Liver (tissue), 9 donors: Measurements from ENCODE around the gene RPS19BP1. TPM values are rescaled to one million over a fixed set of nuclear protein-coding genes. Genes with fewer than 3 reads are reported as not detected.

ENCODE experiments used
- DNase-seq: peaks from one replicate; pipeline ENCODE4 v3.0.0-alpha.2; 2017; ENCODE audit warnings: low spot score
- H3K27ac ChIP-seq, 2 donors: one replicate each; pipeline ENCODE4 v1.7.0; 2013; ENCODE audit warnings: inconsistent platforms in 2 of 2, low read length in 2 of 2, control low read depth in 1 of 2, low read depth in 1 of 2, mild to moderate bottlenecking in 1 of 2
- H3K27me3 ChIP-seq, 4 donors: one replicate each; pipeline versions ENCODE4 v1.6.1 to v1.7.0; 2013; ENCODE audit warnings: low read length in 3 of 4, inconsistent platforms in 1 of 4, mild to moderate bottlenecking in 1 of 4, moderate library complexity in 1 of 4; ENCODE audit not compliant: control insufficient read depth in 4 of 4, insufficient read depth in 4 of 4
- H3K36me3 ChIP-seq, 4 donors: one replicate each; pipeline versions ENCODE4 v1.6.1 to v1.7.0; 2013; ENCODE audit warnings: low read length in 3 of 4, mild to moderate bottlenecking in 3 of 4, low read depth in 1 of 4, moderate library complexity in 1 of 4; ENCODE audit not compliant: control insufficient read depth in 4 of 4, insufficient read depth in 3 of 4
- H3K4me1 ChIP-seq, 4 donors: one replicate each; pipeline versions ENCODE4 v1.6.1 to v1.7.0; 2013; ENCODE audit warnings: low read length in 3 of 4, mild to moderate bottlenecking in 3 of 4, moderate library complexity in 1 of 4; ENCODE audit not compliant: control insufficient read depth in 4 of 4, insufficient read depth in 4 of 4
- H3K4me3 ChIP-seq, 3 donors: one replicate each; pipeline versions ENCODE4 v1.6.1 to v1.7.0; 2013; ENCODE audit warnings: low read length in 3 of 3, control low read depth in 1 of 3, low read depth in 1 of 3, mild to moderate bottlenecking in 1 of 3
- H3K9ac ChIP-seq, 2 donors: one replicate each; pipeline ENCODE4 v1.7.0; 2013; ENCODE audit warnings: low read length in 2 of 2, mild to moderate bottlenecking in 2 of 2, moderate library complexity in 2 of 2, control low read depth in 1 of 2, low read depth in 1 of 2
- H3K9me3 ChIP-seq, 4 donors: one replicate each; pipeline versions ENCODE4 v1.6.1 to v1.7.0; 2013; ENCODE audit warnings: low read length in 3 of 4; ENCODE audit not compliant: control insufficient read depth in 4 of 4
- EGR1 ChIP-seq, 2 donors: IDR thresholded peaks; 2 replicates each; pipeline ENCODE4 v1.6.1; 2016 to 2018; ENCODE audit warnings: antibody characterized with exemption in 2 of 2, low read depth in 2 of 2
- FOXA1 ChIP-seq: IDR thresholded peaks from 2 replicates; pipeline ENCODE4 v1.6.1; 2016; ENCODE audit warnings: antibody characterized with exemption
- FOXA2 ChIP-seq: IDR thresholded peaks from 2 replicates; pipeline ENCODE4 v1.6.1; 2016; ENCODE audit warnings: antibody characterized with exemption
- GABPA ChIP-seq, 2 donors: IDR thresholded peaks in 1 of 2; conservative IDR thresholded peaks in 1 of 2; 2 replicates each; pipeline ENCODE4 v1.6.1; 2016; ENCODE audit warnings: antibody characterized with exemption in 2 of 2, mild to moderate bottlenecking in 1 of 2, moderate library complexity in 1 of 2
- HNF4G ChIP-seq: IDR thresholded peaks from 2 replicates; pipeline ENCODE4 v1.6.1; 2016; ENCODE audit warnings: antibody characterized with exemption
- RAD21 ChIP-seq, 2 donors: IDR thresholded peaks; 2 replicates each; pipeline ENCODE4 v1.6.1; 2016; ENCODE audit warnings: antibody characterized with exemption in 2 of 2, mild to moderate bottlenecking in 2 of 2
- YY1 ChIP-seq: IDR thresholded peaks from 2 replicates; pipeline ENCODE4 v1.6.1; 2016; ENCODE audit warnings: antibody characterized with exemption, mild to moderate bottlenecking
- WGBS: extraction: QIAGEN DNeasy Blood & Tissue Kit; methylation state at CpG from one replicate; pipeline ENCODE4 v1.1.7; 2013; 5-methylcytosine and 5-hydroxymethylcytosine counted together
- polyA plus RNA-seq, 2 donors: library from polyadenylated mRNA; stranded (reverse) in 1 of 2; unstranded in 1 of 2; fragments of 200-250 nt in 1 of 2; fragments of >200 nt in 1 of 2; fragmentation: Nextera tagmentation in 1 of 2; extraction: Ambion mirVana in 1 of 2; gene quantifications; one replicate each; pipeline versions ENCODE4 v1.2.1 to v1.2.3, GENCODE V29; 2013 to 2015
- total RNA-seq, 2 donors: library from RNA; depleted of rRNA; stranded (reverse); fragments of >200 nt; gene quantifications; one replicate each; pipeline ENCODE4 v1.2.3, GENCODE V29; 2014
- TF ChIP-seq, protein P1 (sequence below): IDR thresholded peaks from 2 replicates; pipeline ENCODE4 v1.6.1; 2016; ENCODE audit warnings: antibody characterized with exemption
- TF ChIP-seq, protein P2 (sequence below): IDR thresholded peaks from 2 replicates; pipeline ENCODE4 v1.6.1; 2016; ENCODE audit warnings: antibody characterized with exemption
- TF ChIP-seq, protein P3 (sequence below): IDR thresholded peaks from 2 replicates; pipeline ENCODE4 v1.6.1; 2016; ENCODE audit warnings: antibody characterized with exemption, mild to moderate bottlenecking
- TF ChIP-seq, protein P4 (sequence below): fragments of 150-350 bp; IDR thresholded peaks from 2 replicates; pipeline ENCODE4 v1.5.1; 2017; ENCODE audit warnings: improper control_type of control experiment, low read depth, low read length; ENCODE audit not compliant: missing input control
- TF ChIP-seq, protein P5 (sequence below): IDR thresholded peaks from 2 replicates; pipeline ENCODE4 v1.6.1; 2016; ENCODE audit warnings: antibody characterized with exemption
- donor health status: healthy.
- donor health status: healthy.
- donor health status: healthy.
- donor health status: healthy.
- donor health status: healthy.

The RPS19BP1 gene
- total and polyA plus RNA-seq, 4 donors = 36.3 to 89.6 (median 63.3) TPM

DNA sequence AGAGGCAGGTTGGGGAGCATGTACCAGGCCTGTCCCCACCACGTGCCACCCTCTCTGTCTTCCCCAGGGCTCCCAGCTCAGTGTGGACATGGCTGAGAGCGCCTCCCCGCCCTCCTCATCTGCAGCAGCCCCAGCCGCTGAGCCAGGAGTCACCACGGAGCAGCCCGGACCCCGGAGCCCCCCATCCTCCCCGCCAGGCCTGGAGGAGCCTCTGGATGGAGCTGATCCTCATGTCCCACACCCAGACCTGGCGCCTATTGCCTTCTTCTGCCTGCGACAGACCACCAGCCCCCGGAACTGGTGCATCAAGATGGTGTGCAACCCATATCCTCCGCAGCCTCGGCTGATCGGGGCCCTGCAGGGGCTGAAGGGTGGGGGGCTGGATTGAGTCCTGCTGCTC, 38.1 kb upstream of the RPS19BP1 start, which contains the start of gene CACNA1I:
Gene CACNA1I, plus strand, starts transcription at position 89 of the 400 bp plus-strand sequence. Its CDS starts 0 bp downstream, at position 89.
- TF ChIP-seq HNF4G = no peak
- H3K4me1 ChIP-seq = no peaks in the 10 kb centered on the region

DNA sequence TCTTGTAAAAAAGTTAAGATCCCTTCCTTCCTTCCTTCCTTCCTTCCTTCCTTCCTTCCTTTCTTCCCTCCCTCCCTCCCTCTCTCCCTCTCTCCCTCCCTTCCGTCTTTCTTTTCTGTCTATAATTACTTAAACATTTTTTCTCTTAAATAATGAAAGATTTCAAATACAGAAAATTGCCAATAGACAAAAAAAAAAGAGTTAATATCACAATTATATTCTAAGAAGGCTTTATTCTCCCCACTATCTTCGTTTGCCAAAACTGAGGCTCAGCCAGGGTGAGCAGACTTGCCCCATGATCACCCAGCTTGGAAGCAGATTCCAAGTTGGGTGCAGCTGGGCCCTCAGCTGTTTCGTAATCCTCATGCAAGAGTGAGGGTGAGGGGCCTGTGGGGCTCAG, 37.7 kb upstream of the RPS19BP1 start:
- no peak overlapping the region for H3K9ac ChIP-seq
- no peaks in the 10 kb centered on the region for H3K27me3 ChIP-seq
- 72% methylated on average over 3 of the region's 3 CpGs for WGBS
- no peak for TF ChIP-seq FOXA1
- TF ChIP-seq, protein P1, sequence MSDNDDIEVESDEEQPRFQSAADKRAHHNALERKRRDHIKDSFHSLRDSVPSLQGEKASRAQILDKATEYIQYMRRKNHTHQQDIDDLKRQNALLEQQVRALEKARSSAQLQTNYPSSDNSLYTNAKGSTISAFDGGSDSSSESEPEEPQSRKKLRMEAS = no peak
- TF ChIP-seq, protein P2, sequence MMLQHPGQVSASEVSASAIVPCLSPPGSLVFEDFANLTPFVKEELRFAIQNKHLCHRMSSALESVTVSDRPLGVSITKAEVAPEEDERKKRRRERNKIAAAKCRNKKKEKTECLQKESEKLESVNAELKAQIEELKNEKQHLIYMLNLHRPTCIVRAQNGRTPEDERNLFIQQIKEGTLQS = no peak
- TF ChIP-seq HNF4G = no peak
- no peaks in the 10 kb centered on the region for H3K36me3 ChIP-seq
- H3K9me3 ChIP-seq = no peaks in the 10 kb centered on the region
- H3K4me1 ChIP-seq = no peaks in the 10 kb centered on the region
- no peak for DNase-seq
- no peak overlapping the region for H3K4me3 ChIP-seq
- no peak overlapping the region for H3K27ac ChIP-seq

More for the DNA sequence above, 38.1 kb upstream of the RPS19BP1 start, which contains the start of gene CACNA1I:
- H3K9ac ChIP-seq = no peak within 1 kb of the TSS
- no peak within 1 kb of the TSS for H3K27ac ChIP-seq
- H3K9me3 ChIP-seq = no peaks in the 10 kb centered on the region
- no peaks in the 10 kb centered on the region for H3K36me3 ChIP-seq
- no peak within 1 kb of the TSS for H3K4me3 ChIP-seq
- no peak for DNase-seq
- H3K27me3 ChIP-seq = no peaks in the 10 kb centered on the region
- WGBS = 84% methylated on average over 14 of the region's 14 CpGs

DNA sequence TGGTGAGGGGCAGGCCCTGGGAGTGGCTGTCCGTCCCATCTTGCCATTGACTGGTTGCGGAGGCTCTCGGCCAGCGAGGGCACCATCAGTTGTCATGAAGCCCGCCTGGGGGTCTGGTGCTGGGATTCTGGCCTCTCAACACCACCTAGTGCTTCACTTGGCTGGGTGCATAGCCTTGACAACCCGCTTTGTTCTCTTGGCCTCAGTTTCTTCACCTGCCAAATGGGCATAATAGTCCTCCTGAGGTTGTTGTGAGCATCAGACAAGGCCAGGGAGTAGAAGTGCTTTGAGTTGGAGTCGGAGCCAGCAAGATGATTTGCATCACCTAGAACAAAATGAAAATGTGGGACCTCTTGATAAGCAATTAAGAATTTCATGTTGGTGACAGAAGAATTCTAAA, 36.5 kb upstream of the RPS19BP1 start:
- Histone ChIP-seq H3K27ac (no peak overlapping the region), H3K9ac (no peak overlapping the region), H3K9me3 (no peaks in the 10 kb centered on the region), H3K4me1 (no peaks in the 10 kb centered on the region), H3K36me3 (no peaks in the 10 kb centered on the region), H3K27me3 (no peaks in the 10 kb centered on the region), H3K4me3 (no peak overlapping the region)
- WGBS = 97% methylated on average over 7 of the region's 7 CpGs
- no peak for TF ChIP-seq RAD21 (IDR thresholded peaks at IDR 0.05)
- no peak for TF ChIP-seq HNF4G
- no peak for TF ChIP-seq FOXA1
- DNase-seq = no peak

DNA sequence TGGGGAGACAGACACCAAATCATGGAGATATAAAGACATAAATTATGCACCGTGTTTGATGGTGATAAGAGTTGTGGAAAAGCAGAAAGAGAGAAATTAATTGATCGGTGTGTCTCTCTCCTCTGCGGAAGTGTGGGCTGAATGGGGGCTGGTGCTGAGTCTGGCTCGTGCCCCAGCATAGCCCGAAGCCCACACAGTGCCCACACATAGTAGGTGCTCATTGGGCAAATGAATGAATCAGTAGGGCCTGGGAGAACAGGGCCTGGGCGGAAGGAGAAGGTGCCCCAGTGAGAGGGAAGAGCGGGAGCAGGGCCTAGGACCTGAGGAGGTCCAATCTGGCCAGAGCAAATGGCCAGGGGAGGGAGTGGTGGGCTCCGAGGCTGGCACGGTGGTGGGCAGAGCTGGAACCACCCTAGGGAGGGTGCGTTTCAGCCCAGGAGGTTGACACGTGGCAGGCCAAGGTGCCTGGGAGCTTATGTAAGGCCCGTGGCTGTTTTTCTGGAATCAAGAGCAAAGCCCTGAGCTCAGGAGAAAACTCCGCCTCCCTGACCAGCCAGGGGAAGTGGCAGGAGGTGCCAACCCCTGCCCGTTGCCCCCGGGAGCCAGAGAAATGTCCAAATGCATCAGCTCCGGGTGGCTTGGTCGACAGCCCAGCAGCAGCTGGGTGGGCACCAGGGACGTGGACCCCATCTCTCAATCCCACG, 35.9 kb upstream of the RPS19BP1 start:
- Histone ChIP-seq H3K27me3 (peaks cover 0 to 2% (median 0%) of the 10 kb centered on the region in 4 donors), H3K9ac (no peak overlapping the region), H3K36me3 (no peaks in the 10 kb centered on the region), H3K4me3 (no peak overlapping the region), H3K27ac (no peak overlapping the region), H3K9me3 (no peaks in the 10 kb centered on the region), H3K4me1 (no peaks in the 10 kb centered on the region)
- WGBS = 79% methylated on average over 19 of the region's 19 CpGs
- no peak for DNase-seq
- TF ChIP-seq, protein P3, sequence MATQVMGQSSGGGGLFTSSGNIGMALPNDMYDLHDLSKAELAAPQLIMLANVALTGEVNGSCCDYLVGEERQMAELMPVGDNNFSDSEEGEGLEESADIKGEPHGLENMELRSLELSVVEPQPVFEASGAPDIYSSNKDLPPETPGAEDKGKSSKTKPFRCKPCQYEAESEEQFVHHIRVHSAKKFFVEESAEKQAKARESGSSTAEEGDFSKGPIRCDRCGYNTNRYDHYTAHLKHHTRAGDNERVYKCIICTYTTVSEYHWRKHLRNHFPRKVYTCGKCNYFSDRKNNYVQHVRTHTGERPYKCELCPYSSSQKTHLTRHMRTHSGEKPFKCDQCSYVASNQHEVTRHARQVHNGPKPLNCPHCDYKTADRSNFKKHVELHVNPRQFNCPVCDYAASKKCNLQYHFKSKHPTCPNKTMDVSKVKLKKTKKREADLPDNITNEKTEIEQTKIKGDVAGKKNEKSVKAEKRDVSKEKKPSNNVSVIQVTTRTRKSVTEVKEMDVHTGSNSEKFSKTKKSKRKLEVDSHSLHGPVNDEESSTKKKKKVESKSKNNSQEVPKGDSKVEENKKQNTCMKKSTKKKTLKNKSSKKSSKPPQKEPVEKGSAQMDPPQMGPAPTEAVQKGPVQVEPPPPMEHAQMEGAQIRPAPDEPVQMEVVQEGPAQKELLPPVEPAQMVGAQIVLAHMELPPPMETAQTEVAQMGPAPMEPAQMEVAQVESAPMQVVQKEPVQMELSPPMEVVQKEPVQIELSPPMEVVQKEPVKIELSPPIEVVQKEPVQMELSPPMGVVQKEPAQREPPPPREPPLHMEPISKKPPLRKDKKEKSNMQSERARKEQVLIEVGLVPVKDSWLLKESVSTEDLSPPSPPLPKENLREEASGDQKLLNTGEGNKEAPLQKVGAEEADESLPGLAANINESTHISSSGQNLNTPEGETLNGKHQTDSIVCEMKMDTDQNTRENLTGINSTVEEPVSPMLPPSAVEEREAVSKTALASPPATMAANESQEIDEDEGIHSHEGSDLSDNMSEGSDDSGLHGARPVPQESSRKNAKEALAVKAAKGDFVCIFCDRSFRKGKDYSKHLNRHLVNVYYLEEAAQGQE = no peak
- TF ChIP-seq, protein P4, sequence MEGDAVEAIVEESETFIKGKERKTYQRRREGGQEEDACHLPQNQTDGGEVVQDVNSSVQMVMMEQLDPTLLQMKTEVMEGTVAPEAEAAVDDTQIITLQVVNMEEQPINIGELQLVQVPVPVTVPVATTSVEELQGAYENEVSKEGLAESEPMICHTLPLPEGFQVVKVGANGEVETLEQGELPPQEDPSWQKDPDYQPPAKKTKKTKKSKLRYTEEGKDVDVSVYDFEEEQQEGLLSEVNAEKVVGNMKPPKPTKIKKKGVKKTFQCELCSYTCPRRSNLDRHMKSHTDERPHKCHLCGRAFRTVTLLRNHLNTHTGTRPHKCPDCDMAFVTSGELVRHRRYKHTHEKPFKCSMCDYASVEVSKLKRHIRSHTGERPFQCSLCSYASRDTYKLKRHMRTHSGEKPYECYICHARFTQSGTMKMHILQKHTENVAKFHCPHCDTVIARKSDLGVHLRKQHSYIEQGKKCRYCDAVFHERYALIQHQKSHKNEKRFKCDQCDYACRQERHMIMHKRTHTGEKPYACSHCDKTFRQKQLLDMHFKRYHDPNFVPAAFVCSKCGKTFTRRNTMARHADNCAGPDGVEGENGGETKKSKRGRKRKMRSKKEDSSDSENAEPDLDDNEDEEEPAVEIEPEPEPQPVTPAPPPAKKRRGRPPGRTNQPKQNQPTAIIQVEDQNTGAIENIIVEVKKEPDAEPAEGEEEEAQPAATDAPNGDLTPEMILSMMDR = no peak
- no peak for TF ChIP-seq HNF4G
- TF ChIP-seq EGR1 (IDR thresholded peaks at IDR 0.05; ENCODE audit: low read depth in 2 of 2) = no peak
- TF ChIP-seq YY1 = no peak
- TF ChIP-seq, protein P5, sequence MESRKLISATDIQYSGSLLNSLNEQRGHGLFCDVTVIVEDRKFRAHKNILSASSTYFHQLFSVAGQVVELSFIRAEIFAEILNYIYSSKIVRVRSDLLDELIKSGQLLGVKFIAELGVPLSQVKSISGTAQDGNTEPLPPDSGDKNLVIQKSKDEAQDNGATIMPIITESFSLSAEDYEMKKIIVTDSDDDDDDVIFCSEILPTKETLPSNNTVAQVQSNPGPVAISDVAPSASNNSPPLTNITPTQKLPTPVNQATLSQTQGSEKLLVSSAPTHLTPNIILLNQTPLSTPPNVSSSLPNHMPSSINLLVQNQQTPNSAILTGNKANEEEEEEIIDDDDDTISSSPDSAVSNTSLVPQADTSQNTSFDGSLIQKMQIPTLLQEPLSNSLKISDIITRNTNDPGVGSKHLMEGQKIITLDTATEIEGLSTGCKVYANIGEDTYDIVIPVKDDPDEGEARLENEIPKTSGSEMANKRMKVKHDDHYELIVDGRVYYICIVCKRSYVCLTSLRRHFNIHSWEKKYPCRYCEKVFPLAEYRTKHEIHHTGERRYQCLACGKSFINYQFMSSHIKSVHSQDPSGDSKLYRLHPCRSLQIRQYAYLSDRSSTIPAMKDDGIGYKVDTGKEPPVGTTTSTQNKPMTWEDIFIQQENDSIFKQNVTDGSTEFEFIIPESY = no peak
- TF ChIP-seq FOXA2 = no peak
- TF ChIP-seq GABPA (IDR thresholded peaks at IDR 0.05 in 1 of 2, conservative IDR thresholded peaks at IDR 0.05 in 1 of 2) = no peak
